VCaP (cell line): Measurements from ENCODE around the gene REPS1.
"Not testable (repeated sequence)": the region's sequence is repeated elsewhere in the genome, so short reads cannot be mapped to it uniquely, and the experiment has no call there.

Experiments
- H3K27ac ChIP-seq: fragments of 450-650 bp; 2 replicates; pipeline ENCODE4 v1.5.1; 2017
- TF ChIP-seq, protein P1 (sequence below): fragments of 450-650 bp; conservative IDR thresholded peaks from 2 replicates; pipeline ENCODE4 v1.5.1; 2017; ENCODE audit warnings: mild to moderate bottlenecking, moderate library complexity

The REPS1 gene

DNA sequence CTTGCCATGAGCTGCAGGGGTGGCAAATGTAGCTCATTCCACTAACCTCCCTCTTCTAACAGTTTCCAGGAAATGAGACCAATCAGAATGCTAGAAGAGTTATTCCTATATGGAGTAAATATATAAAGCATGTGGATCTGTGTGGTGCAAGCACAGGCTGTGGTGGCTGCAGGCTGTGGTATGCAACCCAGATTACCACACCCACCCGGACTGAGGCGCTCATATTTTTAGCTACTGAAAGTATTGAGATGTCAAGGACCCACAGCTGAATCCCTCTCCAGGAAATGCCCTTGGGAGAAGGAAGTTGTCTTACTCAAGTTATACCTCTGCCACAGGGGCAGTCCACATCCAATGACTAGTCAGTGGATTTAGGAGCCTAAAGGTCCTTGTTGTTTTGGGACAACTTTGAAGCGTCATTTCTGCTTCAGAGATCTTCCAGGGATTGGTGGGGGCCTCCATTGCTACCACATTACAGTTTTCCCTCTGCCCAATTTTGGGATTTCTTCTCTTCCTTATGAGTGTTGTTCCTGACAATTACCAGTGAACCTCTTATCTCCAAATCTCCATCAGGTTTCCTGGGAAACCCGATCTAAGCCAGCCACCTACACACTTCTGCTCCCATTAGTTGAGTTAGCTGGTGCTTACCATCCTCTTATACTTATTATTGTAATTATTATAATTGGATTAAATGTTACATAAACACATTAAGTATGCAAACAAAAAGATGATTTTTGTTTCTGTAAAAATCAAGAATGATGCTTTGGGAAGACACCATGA is 12.1 kb upstream of the REPS1 start:
- TF ChIP-seq, protein P1, sequence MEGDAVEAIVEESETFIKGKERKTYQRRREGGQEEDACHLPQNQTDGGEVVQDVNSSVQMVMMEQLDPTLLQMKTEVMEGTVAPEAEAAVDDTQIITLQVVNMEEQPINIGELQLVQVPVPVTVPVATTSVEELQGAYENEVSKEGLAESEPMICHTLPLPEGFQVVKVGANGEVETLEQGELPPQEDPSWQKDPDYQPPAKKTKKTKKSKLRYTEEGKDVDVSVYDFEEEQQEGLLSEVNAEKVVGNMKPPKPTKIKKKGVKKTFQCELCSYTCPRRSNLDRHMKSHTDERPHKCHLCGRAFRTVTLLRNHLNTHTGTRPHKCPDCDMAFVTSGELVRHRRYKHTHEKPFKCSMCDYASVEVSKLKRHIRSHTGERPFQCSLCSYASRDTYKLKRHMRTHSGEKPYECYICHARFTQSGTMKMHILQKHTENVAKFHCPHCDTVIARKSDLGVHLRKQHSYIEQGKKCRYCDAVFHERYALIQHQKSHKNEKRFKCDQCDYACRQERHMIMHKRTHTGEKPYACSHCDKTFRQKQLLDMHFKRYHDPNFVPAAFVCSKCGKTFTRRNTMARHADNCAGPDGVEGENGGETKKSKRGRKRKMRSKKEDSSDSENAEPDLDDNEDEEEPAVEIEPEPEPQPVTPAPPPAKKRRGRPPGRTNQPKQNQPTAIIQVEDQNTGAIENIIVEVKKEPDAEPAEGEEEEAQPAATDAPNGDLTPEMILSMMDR: no peak
- H3K27ac ChIP-seq: no peak overlapping the region

DNA sequence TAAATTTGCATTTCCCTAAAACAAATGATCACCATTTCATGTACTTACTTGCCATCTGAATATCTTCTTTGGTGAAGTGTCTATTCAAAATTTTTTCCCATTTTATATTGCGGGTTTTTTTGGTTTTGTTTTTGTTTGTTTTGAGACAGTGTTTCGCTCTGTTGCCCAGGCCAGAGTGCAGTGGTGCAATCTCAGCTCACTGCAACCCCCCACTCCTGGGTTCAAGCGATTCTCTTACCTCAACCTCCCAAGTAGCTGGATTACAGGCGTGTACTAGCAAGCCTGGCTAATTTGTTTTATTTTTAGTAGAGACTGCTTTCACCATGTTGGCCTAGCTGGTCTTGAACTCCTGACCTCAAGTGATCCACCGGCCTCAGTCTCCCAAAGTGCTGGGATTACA is 9.1 kb upstream of the REPS1 start:
- no peak overlapping the region; the same call in 1 of the 2 replicates for H3K27ac ChIP-seq
- TF ChIP-seq, protein P1: no peak

DNA sequence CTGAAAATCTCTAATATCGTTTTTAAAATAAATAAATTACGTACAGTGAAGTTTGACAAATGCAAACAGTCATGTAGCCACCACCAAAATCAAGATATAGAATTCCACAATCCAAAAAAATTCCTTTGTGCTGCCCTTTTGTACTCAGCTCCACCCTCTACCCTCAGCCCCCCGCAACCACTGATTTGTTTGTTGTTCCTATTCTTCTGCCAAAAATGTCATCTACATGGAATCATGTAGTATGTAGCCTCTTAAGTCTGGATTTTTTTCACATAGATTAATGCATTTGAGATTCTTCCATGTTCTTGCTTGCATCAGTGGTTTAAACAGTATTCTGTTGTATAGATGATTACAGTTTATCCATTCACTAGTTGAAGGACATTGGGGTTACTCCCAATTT is 8.5 kb upstream of the REPS1 start:
- TF ChIP-seq, protein P1: no peak
- no peak overlapping the region for H3K27ac ChIP-seq

DNA sequence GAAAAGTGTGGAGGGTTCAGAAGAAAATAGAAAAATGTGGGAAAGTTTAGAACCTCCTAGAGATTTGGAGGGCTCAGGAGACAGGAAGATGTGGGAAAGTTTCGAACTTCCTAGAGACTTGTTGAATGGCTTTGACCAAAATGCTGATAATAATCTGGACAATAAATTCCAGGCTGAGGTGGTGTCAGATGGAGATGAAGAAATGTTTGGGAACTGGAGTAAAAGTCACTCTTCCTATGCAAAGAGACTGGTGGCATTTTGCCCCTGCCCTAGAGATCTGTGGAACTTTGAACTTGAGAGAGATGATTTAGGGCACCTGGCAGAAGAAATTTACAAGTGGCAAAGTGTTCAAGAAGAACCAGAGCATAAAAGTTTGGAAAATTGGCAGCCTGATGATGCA is 5.4 kb upstream of the REPS1 start:
- H3K27ac ChIP-seq: not testable (repeated sequence)

DNA sequence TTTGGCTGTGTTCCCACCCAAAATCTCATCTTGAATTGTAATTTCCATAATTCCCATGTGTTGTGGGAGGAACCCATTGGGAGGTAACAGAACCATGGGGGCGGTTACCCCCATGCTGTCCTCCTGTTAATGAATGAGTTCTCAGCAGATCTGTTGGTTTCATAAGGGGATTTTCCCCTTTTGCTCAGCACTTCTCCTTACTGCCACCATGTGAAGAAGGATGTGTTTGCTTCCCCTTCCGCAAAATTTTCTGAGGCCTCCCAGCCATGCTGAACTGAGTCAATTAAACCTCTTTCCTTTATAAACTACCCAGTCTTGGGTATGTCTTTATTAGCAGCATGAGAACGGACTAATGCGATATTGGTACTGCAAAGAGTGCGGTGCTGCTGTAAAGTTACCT is 4.9 kb upstream of the REPS1 start:
- H3K27ac ChIP-seq: not testable (repeated sequence)

DNA sequence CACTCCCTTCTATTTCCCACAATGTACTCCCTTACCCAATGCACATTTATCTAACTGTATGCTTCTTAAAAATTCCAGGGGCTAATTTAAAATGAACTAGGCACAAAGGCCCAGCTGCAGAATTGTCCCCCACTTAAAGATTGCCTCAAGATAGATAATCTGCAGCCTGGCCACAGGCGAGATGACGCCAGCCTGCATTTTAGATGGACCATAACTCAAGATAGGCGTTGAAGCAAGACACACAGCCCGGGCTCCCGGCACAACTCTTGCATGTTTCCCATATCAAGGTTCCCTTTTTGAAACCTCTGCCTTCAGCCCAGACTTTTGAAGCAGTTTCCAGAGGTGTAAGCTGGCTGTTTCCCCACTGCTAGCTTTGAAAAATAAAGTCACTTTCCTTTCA is 3.2 kb upstream of the REPS1 start:
- TF ChIP-seq, protein P1: no peak

DNA sequence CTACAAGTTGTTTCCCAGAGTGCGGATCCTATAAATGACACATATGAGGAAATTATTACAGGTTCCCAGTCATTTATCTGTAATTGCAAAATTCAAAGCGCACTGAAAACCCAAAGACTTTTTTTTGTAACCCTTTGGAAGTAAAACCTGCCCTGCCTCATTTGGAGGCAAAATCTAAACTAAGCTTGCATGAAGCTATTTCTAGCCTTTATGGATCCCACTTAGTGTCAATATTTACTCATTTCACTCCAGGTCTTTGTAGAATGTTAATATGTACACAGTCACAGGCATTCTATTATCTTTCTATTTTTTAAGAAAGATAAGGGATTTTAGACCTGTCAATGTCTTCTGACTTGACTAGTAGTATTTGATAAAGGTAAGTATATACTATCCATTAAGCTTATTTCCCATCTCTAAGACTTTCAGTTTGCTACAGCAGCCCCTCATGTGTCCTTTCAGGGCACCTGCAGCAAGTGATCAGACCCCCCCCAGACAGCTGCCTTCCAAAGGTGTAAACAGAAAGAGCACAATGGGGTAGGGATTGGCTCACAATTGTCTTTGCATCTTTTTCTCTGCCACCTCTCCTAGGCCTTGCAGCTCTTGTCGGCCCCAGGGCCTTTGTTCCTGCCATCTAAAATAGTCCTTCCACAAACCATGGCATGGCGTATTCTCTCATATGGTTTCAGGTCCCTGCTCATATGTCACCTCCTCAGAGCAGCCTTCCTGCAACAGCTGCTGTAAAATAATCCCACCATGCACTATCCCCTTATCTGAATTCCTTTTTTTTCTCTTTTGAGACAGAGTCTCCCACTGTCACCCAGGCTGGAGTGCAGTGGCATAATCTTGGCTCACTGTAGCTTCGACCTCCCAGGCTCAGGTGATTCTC is 1.3 kb upstream of the REPS1 start:
- TF ChIP-seq, protein P1: no peak
- peak overlapping the region; percentile 94 for H3K27ac ChIP-seq

More for the DNA sequence above, 3.2 kb upstream of the REPS1 start:
- peak overlapping the region; percentile 94; the same call in 1 of the 2 replicates for H3K27ac ChIP-seq

DNA sequence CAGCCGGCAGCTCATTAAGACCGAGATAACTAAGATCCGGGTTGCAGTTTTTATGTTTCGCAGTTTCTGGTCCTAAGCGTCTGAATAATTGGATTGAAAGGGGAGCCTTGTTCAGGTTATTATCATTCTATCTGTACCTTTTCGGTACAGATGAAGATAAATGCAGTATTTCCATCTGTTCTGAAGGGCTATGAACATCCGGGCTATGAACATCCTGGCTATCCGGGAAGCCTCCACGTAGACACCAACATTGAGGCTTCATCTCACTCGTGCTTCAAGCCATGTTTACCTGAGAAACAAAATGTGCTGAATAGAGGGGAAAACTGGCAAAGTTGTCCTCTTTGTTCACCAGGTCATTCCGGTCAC is 399 bp upstream of the REPS1 start:
- H3K27ac ChIP-seq: peak overlapping the region; percentile 94
- TF ChIP-seq, protein P1: peak; percentile 71
